Breast epithelium (tissue), 3 donors: ENCODE data around the gene ACBD4.

ENCODE experiments used
- CTCF ChIP-seq, 3 donors: fragments of 450-650 bp; IDR thresholded peaks; one replicate each; pipeline ENCODE4 v1.5.1; 2016 to 2017; ENCODE audit warnings: antibody characterized with exemption in 3 of 3, mild to moderate bottlenecking in 3 of 3, moderate library complexity in 3 of 3
- POLR2AphosphoS5 ChIP-seq, 3 donors: sonication (generic); formaldehyde crosslinking; IDR thresholded peaks; one replicate each; pipeline ENCODE4 v1.6.1; 2017; ENCODE audit warnings: antibody characterized with exemption in 3 of 3

- TF ChIP-seq POLR2AphosphoS5 (IDR thresholded peaks at IDR 0.05) (peak; percentile 100), CTCF (IDR thresholded peaks at IDR 0.05) (no peak)
Measured at GRCh38 chr17:45148183-45149036, 12.9 kb downstream of the ACBD4 start, which contains the start of gene HEXIM1.
